Duodenal mucosa (tissue), 2 donors: Measurements from ENCODE around the gene SNAPC5.

ENCODE experiments used
- H3K27ac ChIP-seq: one replicate; pipeline ENCODE4 v1.7.0; 2013; ENCODE audit warnings: low read depth, low read length
- H3K27me3 ChIP-seq, 2 donors: one replicate each; pipeline ENCODE4 v1.7.0; 2013; ENCODE audit warnings: low read length in 2 of 2, control low read depth in 1 of 2; ENCODE audit not compliant: insufficient read depth in 2 of 2, control insufficient read depth in 1 of 2
- H3K36me3 ChIP-seq, 2 donors: one replicate each; pipeline ENCODE4 v1.7.0; 2013; ENCODE audit warnings: low read length in 2 of 2, control low read depth in 1 of 2; ENCODE audit not compliant: insufficient read depth in 2 of 2, control insufficient read depth in 1 of 2
- H3K4me1 ChIP-seq, 2 donors: one replicate each; pipeline ENCODE4 v1.7.0; 2013; ENCODE audit warnings: low read length in 2 of 2, control low read depth in 1 of 2; ENCODE audit not compliant: insufficient read depth in 2 of 2, control insufficient read depth in 1 of 2
- H3K4me3 ChIP-seq, 2 donors: one replicate each; pipeline ENCODE4 v1.7.0; 2013; ENCODE audit warnings: low read length in 2 of 2, low read depth in 1 of 2
- H3K9ac ChIP-seq, 2 donors: one replicate each; pipeline ENCODE4 v1.7.0; 2013; ENCODE audit warnings: low read length in 2 of 2, low read depth in 1 of 2
- H3K9me3 ChIP-seq, 2 donors: one replicate each; pipeline ENCODE4 v1.7.0; 2013; ENCODE audit warnings: low read length in 2 of 2, control low read depth in 1 of 2; ENCODE audit not compliant: control insufficient read depth in 1 of 2

SNAPC5 gene

DNA sequence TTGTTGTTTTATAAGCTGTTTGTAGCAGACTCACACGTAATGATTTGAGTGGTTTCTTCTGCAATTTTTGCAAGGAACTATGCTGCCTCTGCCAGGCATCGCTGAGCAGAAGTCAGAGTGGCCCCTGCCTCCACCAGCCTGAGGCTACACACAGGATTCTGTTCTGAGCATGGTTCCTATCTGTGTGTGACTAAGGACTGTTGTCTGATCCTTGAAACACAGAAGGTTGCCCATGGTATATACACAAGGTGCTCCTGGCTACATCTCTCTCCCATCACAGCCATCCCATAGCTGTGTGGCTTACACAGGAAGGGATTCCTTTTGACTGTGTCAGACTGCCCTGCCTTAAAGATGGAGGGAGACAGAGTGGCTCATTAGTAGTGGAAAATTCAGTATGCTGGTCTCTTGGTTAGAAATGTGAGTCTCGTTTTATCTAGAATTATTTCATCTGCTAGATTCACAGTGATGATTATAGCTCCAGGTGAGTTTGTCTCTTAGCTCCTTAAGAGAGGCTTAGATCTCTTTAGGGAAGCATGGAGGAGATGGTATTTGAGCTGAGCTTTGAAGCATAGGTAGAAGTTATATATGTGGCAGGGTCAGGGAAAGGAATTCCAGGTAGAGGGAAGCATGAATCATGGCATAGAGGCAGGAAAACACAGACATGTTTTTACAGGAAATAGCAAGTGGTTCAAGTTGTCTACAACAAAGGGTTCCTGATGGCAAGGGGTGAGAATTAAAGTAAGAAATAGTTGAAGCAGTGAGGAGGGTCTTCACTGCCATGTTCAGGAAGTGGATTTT is 37.5 kb downstream of the SNAPC5 start:
- no peaks in the 10 kb centered on the region for H3K27me3 ChIP-seq
- peaks cover 0 to 4% of the 10 kb centered on the region in 2 donors for H3K4me1 ChIP-seq
- H3K4me3 ChIP-seq = no peak overlapping the region
- no peak overlapping the region for H3K9ac ChIP-seq
- no peak overlapping the region for H3K27ac ChIP-seq
- H3K36me3 ChIP-seq = peaks cover 0 to 4% of the 10 kb centered on the region in 2 donors
- H3K9me3 ChIP-seq = no peaks in the 10 kb centered on the region

DNA sequence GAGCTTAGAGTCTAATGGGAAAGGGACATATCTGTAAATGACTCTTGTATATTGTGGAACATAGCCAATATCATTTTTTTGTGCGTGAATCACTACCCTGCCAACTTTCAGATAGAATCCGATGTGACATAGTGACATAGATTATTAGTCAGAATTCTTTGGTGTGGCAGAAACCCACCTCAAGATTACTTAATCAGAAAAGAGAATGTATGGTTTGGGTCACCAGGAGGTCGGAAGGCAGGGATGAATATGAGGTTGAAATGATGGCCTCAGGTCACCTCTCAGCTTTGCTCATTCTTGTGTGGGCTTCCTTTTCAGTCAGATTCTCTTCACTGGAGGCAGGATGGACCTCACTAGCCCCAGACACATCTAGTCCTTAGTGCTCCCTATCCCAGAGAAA is 41.4 kb downstream of the SNAPC5 start:
- Histone ChIP-seq H3K36me3 (peaks cover 0 to 4% of the 10 kb centered on the region in 2 donors), H3K9ac (no peak overlapping the region), H3K27me3 (no peaks in the 10 kb centered on the region), H3K4me1 (no peaks in the 10 kb centered on the region), H3K27ac (no peak overlapping the region), H3K9me3 (no peaks in the 10 kb centered on the region), H3K4me3 (no peak overlapping the region)

DNA sequence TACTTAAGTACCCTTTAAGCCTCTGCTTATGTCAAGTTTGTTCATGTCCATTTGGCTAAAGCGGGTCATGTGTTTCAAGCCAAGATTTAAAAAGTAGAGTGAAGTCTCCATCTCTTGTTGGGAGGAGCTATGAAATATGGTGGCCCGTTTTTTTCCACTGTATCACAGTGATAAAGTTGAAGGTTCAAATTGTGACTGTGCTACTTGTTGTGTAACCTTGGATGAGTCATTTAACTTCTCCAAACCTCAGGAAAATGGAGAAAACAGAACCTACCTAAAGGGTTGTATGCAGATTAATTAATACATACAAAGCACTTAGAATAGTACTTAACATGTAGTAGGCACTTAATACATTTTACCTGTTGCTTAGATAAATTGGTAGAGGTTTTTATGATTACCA is 43.4 kb downstream of the SNAPC5 start:
- H3K9me3 ChIP-seq = no peaks in the 10 kb centered on the region
- no peak overlapping the region for H3K9ac ChIP-seq
- H3K36me3 ChIP-seq = peaks cover 0 to 4% of the 10 kb centered on the region in 2 donors
- no peak overlapping the region for H3K4me3 ChIP-seq
- H3K4me1 ChIP-seq = no peaks in the 10 kb centered on the region
- H3K27me3 ChIP-seq = no peaks in the 10 kb centered on the region
- H3K27ac ChIP-seq = no peak overlapping the region

- Histone ChIP-seq H3K27ac (no peak overlapping the region), H3K36me3 (peaks cover 3 to 4% of the 10 kb centered on the region in 2 donors), H3K4me1 (no peaks in the 10 kb centered on the region)
Measured at GRCh38 chr15:66452971-66453580, 44.5 kb downstream of the SNAPC5 start.

GRCh38 chr15:66452420-66452819 is 45.1 kb downstream of the SNAPC5 start:
- Histone ChIP-seq H3K4me1 (no peaks in the 10 kb centered on the region), H3K27me3 (no peaks in the 10 kb centered on the region), H3K9me3 (no peaks in the 10 kb centered on the region), H3K4me3 (no peak overlapping the region), H3K9ac (no peak overlapping the region), H3K27ac (no peak overlapping the region), H3K36me3 (peaks cover 4% of the 10 kb centered on the region in 2 donors)

More at GRCh38 chr15:66452971-66453580, 44.5 kb downstream of the SNAPC5 start:
- H3K4me3 ChIP-seq = no peak overlapping the region
- no peaks in the 10 kb centered on the region for H3K27me3 ChIP-seq
- no peaks in the 10 kb centered on the region for H3K9me3 ChIP-seq
- no peak overlapping the region for H3K9ac ChIP-seq
